Upper lobe of right lung (tissue), 1 donor: ENCODE measurements around the gene RNF157. TPM values are rescaled to one million over a fixed set of nuclear protein-coding genes. Genes with fewer than 3 reads are reported as not detected.

Experiments used
- ATAC-seq: fragments of 200-7000 bp; cut with Tn5 transposase; one replicate; pipeline ENCODE4 v1.9.1; 2020; ENCODE audit warnings: mild to moderate bottlenecking, moderate library complexity
- DNase-seq: peaks from one replicate; pipeline ENCODE4 v3.0.0-alpha.2; 2020
- H3K27ac ChIP-seq: fragments of 200-600 bp; one replicate; pipeline ENCODE4 v1.8.0; 2022
- H3K27me3 ChIP-seq: fragments of 200-600 bp; one replicate; pipeline ENCODE4 v1.8.0; 2022; ENCODE audit warnings: mild to moderate bottlenecking
- H3K36me3 ChIP-seq: fragments of 200-600 bp; one replicate; pipeline ENCODE4 v1.8.0; 2022
- H3K4me1 ChIP-seq: fragments of 200-600 bp; one replicate; pipeline ENCODE4 v1.8.0; 2022
- H3K4me3 ChIP-seq: fragments of 200-600 bp; one replicate; pipeline ENCODE4 v1.8.0; 2022; ENCODE audit warnings: mild to moderate bottlenecking
- H3K9me3 ChIP-seq: fragments of 200-600 bp; one replicate; pipeline ENCODE4 v1.8.0; 2022
- CTCF ChIP-seq: fragments of 200-600 bp; IDR thresholded peaks from one replicate; pipeline ENCODE4 v1.8.0; 2022; ENCODE audit warnings: antibody characterized with exemption
- intact Hi-C: fragments of 100-400 bp; cut with DNase I; formaldehyde crosslinking; loops from one replicate; pipeline ENCODE4 v1.11.0; 2022
- total RNA-seq: library from RNA; stranded (reverse); fragmentation: NEBNext Ultra II Directional; extraction: Animal tissue kit (Norgen Biotek cat#: 25700); gene quantifications from one replicate; pipeline ENCODE4 v1.2.1, GENCODE V29; 2021
- donor health status: DM: no; HTN: yes; CAD: no; lungs with severe emphysema.

The RNF157 gene
- total RNA-seq, 1 donor from 2014 or later = 3.8 TPM

- H3K36me3 ChIP-seq = no peaks in the 10 kb centered on the region
- H3K27me3 ChIP-seq = no peaks in the 10 kb centered on the region
- H3K4me3 ChIP-seq = no peak overlapping the region
- no peak overlapping the region for H3K27ac ChIP-seq
- no peak for TF ChIP-seq CTCF
- no peaks in the 10 kb centered on the region for H3K9me3 ChIP-seq
- ATAC-seq (no peak), DNase-seq (no peak)
- intact Hi-C loops = no loop called here
- H3K4me1 ChIP-seq = peaks cover 15% of the 10 kb centered on the region
Observed at GRCh38 chr17:76278268-76278908, 38.1 kb upstream of the RNF157 start.

GRCh38 chr17:76277300-76278267 lies 37.3 kb upstream of the RNF157 start:
- ATAC-seq = no peak
- intact Hi-C loops = no loop called here

GRCh38 chr17:76276461-76277299 lies 36.4 kb upstream of the RNF157 start:
- no peak for TF ChIP-seq CTCF
- H3K36me3 ChIP-seq = no peaks in the 10 kb centered on the region
- no peaks in the 10 kb centered on the region for H3K27me3 ChIP-seq
- H3K9me3 ChIP-seq = no peaks in the 10 kb centered on the region
- DNase-seq = no peak
- ATAC-seq = no peak
- H3K4me1 ChIP-seq = peaks cover 33% of the 10 kb centered on the region
- intact Hi-C loops = no loop called here
- H3K4me3 ChIP-seq = no peak overlapping the region
- H3K27ac ChIP-seq = no peak overlapping the region

More at GRCh38 chr17:76277300-76278267, 37.3 kb upstream of the RNF157 start:
- no peak overlapping the region for H3K27ac ChIP-seq
- H3K36me3 ChIP-seq = no peaks in the 10 kb centered on the region
- peaks cover 23% of the 10 kb centered on the region for H3K4me1 ChIP-seq
- no peaks in the 10 kb centered on the region for H3K9me3 ChIP-seq
- no peak overlapping the region for H3K4me3 ChIP-seq
- DNase-seq = no peak
- no peak for TF ChIP-seq CTCF
- H3K27me3 ChIP-seq = no peaks in the 10 kb centered on the region

- intact Hi-C loops = no loop called here
Observed at GRCh38 chr17:76276069-76276431, 35.8 kb upstream of the RNF157 start.

More at GRCh38 chr17:76276069-76276431, 35.8 kb upstream of the RNF157 start:
- H3K27ac ChIP-seq = no peak overlapping the region
- peaks cover 39% of the 10 kb centered on the region for H3K4me1 ChIP-seq
- no peaks in the 10 kb centered on the region for H3K27me3 ChIP-seq
- peaks cover under 1% of the 10 kb centered on the region for H3K36me3 ChIP-seq
- H3K9me3 ChIP-seq = no peaks in the 10 kb centered on the region
- no peak for TF ChIP-seq CTCF
- ATAC-seq (no peak), DNase-seq (no peak)
- H3K4me3 ChIP-seq = no peak overlapping the region
